ENCODE data around the gene RNASE12.

RNASE12 gene, protein sequence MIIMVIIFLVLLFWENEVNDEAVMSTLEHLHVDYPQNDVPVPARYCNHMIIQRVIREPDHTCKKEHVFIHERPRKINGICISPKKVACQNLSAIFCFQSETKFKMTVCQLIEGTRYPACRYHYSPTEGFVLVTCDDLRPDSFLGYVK

DNA sequence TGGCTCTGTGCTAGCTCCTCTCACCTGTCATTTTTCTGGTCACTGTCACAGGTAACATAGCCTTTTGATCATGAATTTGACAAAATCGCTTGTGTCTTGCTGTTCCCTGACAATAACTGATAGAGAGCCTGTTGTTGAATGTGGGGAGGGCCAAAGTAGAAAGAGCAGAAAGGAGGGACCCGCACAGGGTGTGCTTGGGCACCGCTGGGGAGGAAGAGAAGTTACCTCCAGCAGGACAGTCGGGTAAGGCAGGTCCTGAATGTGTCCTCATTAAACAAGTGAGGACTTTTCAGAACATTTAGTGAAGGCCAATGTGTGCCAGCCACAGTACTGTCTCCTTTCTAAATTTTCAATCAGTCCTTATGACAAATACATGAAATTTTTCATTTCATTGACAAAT, at the start of gene RNASE12:
Gene RNASE12 (minus strand): TSS at position 142 of the 400 bp plus-strand sequence. CDS start 653 bp downstream, outside the sequence.
- no peaks in the 10 kb centered on the region for H3K4me1 ChIP-seq (ENCODE audit: control insufficient read depth, low read depth, low read length)
- H3K9ac ChIP-seq (ENCODE audit: low read length), result no peak within 1 kb of the TSS

DNA sequence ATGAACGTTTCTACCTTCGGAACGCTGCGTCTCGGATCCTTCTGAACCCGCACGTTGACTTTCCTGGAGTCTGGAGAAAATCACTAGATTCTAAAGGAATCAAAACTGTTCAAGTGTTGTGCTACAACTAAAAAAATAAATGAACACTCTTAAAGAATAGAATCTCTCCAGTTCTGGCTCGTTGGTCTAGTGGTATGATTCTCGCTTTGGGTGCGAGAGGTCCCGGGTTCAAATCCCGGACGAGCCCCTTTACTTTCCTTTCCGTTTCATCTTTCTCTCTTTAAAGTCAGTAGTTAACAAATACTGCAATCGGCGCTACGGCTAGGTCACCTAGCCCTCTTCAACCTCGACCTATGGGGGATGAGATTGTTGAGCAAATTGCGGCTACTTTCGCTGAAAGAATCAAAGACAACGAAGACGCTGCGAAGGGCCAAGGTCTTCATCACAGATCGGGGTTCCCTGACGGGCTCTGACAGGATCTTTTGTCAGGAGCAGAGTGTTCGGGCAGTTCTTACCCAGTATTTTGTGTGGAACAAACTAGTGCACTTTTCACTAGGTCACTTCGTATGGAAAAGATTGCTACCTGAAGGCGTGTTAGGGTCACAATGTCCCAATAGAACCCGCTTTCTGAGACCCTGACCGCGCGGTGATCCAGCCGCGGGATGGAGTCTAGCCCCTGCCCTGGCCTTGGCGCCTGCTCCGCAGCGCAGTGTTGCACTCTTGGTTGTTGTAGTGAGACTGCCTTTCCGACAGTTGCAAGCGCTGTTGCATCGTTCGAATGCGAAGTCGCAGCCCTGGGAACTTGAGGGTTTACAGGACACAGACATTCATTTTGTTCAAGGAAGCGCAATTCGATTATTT, 41.9 kb upstream of the RNASE12 start:
- Histone ChIP-seq H3K4me3 (ENCODE audit: low read length) (peak overlapping the region; percentile 85), H3K27me3 (ENCODE audit: control insufficient read depth, insufficient read depth, low read length) (peaks cover 47% of the 10 kb centered on the region), H3K9ac (ENCODE audit: low read length) (no peak overlapping the region)

More for the DNA sequence above, at the start of gene RNASE12:
- Histone ChIP-seq H3K36me3 (ENCODE audit: control insufficient read depth, low read depth, low read length) (no peaks in the 10 kb centered on the region), H3K27me3 (ENCODE audit: control insufficient read depth, insufficient read depth, low read length) (no peaks in the 10 kb centered on the region), H3K27ac (ENCODE audit: low read length) (no peak within 1 kb of the TSS), H3K9me3 (ENCODE audit: control insufficient read depth, low read depth, low read length) (no peaks in the 10 kb centered on the region), H3K4me3 (ENCODE audit: low read length) (no peak within 1 kb of the TSS)

DNA sequence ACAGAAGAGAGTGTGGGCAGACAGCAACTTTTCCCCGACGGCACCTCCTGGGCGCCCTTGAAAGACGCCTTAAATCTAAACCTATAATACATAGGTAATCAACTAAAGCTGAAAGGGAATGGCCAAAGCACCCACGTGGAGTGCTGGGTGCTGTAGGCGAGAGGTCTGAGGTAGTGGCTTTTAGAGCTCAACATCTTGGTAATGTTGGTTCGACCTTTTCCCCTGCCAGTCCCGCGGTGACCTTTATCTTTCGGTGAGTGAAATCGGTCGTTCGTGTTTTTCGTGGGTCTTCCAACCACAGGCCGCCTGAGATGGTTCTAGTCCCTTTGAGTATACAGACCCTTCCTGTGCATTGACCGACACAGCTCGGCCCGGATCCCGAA, 41.3 kb upstream of the RNASE12 start:
- H3K4me3 ChIP-seq (ENCODE audit: low read length), result peak overlapping the region; percentile 85
- peaks cover 7% of the 10 kb centered on the region for H3K4me1 ChIP-seq (ENCODE audit: control insufficient read depth, low read depth, low read length)
- H3K9me3 ChIP-seq (ENCODE audit: control insufficient read depth, low read depth, low read length), result no peaks in the 10 kb centered on the region
- H3K36me3 ChIP-seq (ENCODE audit: control insufficient read depth, low read depth, low read length), result no peaks in the 10 kb centered on the region
- H3K27ac ChIP-seq (ENCODE audit: low read length), result no peak overlapping the region
- H3K9ac ChIP-seq (ENCODE audit: low read length), result no peak overlapping the region
- H3K27me3 ChIP-seq (ENCODE audit: control insufficient read depth, insufficient read depth, low read length), result peaks cover 53% of the 10 kb centered on the region

More for the DNA sequence above, 41.9 kb upstream of the RNASE12 start:
- Histone ChIP-seq H3K4me1 (ENCODE audit: control insufficient read depth, low read depth, low read length) (peaks cover 2% of the 10 kb centered on the region), H3K9me3 (ENCODE audit: control insufficient read depth, low read depth, low read length) (no peaks in the 10 kb centered on the region), H3K36me3 (ENCODE audit: control insufficient read depth, low read depth, low read length) (no peaks in the 10 kb centered on the region), H3K27ac (ENCODE audit: low read length) (no peak overlapping the region)

DNA sequence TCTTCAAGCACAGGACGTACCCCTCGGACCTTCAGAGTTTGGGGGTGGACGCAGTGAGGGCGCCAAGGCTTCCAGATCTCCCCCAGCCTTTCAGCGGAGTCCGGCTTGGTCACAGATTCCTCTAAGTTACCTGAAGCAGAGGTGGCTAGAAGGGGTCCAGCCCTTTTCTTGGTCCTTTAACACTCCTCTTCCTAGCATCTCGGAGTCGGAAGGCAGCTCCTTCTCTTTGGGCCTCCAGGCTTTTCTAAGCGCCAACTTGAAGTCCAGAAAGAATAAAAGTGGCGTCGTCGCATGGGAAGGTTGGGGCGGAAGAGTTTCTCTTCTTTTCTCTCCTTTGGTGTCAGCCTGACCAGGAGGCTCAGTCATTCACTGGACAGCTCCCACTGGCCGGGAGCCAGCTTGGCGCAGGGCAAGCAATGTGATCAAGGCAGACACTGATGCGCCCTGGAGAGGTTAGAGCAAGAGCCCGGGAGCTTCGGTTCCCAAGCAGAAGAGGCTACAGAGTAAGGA, 40.8 kb upstream of the RNASE12 start:
- Histone ChIP-seq H3K9ac (ENCODE audit: low read length) (no peak overlapping the region), H3K4me3 (ENCODE audit: low read length) (peak overlapping the region; percentile 85), H3K9me3 (ENCODE audit: control insufficient read depth, low read depth, low read length) (no peaks in the 10 kb centered on the region), H3K27ac (ENCODE audit: low read length) (no peak overlapping the region), H3K36me3 (ENCODE audit: control insufficient read depth, low read depth, low read length) (no peaks in the 10 kb centered on the region), H3K27me3 (ENCODE audit: control insufficient read depth, insufficient read depth, low read length) (peaks cover 58% of the 10 kb centered on the region), H3K4me1 (ENCODE audit: control insufficient read depth, low read depth, low read length) (peaks cover 8% of the 10 kb centered on the region)

DNA sequence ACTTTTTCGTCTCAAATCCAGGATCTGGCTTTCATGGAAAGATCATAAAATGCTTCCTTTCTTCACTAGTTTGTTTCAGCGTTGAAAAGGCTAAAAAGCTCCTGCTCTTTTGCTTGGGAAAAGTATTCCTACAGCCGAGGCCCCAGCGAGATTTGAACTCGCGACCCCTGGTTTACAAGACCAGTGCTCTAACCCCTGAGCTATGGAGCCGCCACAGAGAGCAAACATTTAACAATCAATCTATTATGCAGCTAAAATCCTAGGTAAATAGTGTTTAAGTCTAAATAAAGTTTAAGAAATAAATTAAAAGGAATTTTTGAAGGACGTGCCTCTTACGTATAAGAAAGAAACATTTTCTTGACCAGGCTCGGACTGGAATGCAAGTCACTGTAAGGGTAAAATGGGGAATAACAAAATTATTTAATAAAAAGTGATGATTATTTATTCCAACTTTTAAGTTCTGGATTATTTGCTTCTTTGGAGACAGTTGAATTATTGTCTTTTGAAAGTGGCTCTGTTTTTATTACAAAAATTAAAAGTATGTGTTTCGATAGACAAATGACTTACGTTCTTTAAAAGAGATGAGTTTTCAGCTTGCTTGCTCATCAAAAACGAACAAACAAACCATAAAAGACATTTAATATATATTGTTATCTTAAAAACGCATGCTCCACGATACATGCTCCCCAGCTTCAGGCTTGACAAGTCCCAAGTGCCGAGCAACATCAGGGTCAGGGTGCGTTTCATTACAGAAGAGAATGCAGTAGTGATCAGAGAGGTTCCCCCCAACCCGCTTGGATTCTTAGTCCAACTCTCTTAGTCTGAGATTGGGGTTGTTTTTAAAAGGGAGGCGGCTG, 40.1 kb upstream of the RNASE12 start:
- peaks cover 65% of the 10 kb centered on the region for H3K27me3 ChIP-seq (ENCODE audit: control insufficient read depth, insufficient read depth, low read length)
- H3K9me3 ChIP-seq (ENCODE audit: control insufficient read depth, low read depth, low read length), result no peaks in the 10 kb centered on the region
- no peaks in the 10 kb centered on the region for H3K36me3 ChIP-seq (ENCODE audit: control insufficient read depth, low read depth, low read length)
- H3K9ac ChIP-seq (ENCODE audit: low read length), result peak overlapping the region; percentile 44
- peaks cover 8% of the 10 kb centered on the region for H3K4me1 ChIP-seq (ENCODE audit: control insufficient read depth, low read depth, low read length)
- H3K4me3 ChIP-seq (ENCODE audit: low read length), result peak overlapping the region; percentile 85
- no peak overlapping the region for H3K27ac ChIP-seq (ENCODE audit: low read length)

DNA sequence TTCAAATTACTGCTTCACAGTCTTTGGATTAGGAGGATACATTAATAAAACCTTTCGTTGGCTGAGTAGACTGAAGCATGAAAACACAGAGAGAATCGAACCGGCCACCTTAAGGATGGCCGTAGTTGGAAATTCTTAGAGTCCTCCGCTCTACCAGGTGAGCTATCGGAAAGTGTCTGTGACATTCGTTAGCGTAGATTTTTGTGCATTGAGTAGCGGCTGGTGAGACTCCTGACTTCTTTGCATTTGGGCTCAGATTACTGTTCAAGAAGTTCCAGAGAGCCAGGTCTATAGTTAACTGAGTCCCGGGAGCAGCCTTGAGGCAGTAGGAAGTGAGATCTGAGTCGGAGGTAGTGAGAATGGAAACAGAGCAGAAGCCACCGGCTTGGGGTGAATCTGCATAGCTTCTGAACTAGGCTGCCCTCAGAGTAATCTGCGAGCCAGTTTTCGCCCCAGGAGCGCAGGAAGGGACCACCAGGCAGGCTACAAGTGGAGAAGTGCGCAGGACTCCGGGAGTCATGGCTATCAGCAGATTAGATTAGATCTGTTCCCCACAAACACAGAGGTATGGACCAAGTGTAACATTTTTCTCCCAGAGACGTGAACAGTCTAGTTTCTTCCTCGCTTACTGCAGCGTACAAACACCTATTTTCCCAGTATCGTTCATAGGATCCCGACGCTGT, 39.3 kb upstream of the RNASE12 start:
- Histone ChIP-seq H3K9me3 (ENCODE audit: control insufficient read depth, low read depth, low read length) (no peaks in the 10 kb centered on the region), H3K9ac (ENCODE audit: low read length) (peak overlapping the region; percentile 44), H3K4me1 (ENCODE audit: control insufficient read depth, low read depth, low read length) (peaks cover 8% of the 10 kb centered on the region), H3K4me3 (ENCODE audit: low read length) (peak overlapping the region; percentile 85), H3K27ac (ENCODE audit: low read length) (no peak overlapping the region), H3K27me3 (ENCODE audit: control insufficient read depth, insufficient read depth, low read length) (peaks cover 71% of the 10 kb centered on the region), H3K36me3 (ENCODE audit: control insufficient read depth, low read depth, low read length) (no peaks in the 10 kb centered on the region)

DNA sequence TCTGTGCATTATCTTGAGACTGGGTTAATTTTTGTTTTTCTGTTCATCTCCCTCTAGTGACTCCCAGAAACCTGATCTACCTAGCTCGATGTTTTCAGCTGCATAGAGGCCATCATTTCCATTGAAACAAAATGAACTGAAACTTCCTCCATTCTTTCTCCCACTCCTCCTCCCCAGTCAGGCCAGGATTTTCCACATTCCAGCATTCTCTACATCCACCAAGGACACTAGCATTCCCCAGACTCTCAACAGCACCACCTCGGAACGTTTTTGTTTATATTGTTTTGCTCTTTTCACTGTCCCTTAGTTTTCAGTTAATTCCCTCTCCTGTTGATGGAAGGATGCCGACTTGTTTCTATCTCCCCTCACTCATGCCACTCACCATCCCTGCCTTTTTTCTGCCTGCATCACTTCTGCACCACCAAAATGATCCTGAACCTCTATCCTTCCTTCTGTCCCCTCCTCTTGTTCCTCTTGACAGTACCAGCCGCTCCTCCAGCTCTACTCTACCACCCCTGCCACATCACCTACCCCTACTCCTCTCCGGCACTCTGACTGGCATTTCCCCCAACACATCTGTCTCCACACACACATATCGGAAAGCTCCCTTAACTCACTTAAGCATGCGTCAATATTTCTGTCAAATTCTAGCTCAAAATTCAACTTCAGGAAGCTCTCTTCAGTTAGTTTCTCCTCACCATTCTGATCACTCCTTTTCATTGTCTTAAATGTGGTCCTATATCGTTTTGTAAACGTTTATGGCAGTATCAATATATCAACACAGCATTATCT, 37.1 kb upstream of the RNASE12 start:
- no peak overlapping the region for H3K9ac ChIP-seq (ENCODE audit: low read length)
- H3K4me1 ChIP-seq (ENCODE audit: control insufficient read depth, low read depth, low read length), result peaks cover 8% of the 10 kb centered on the region
- H3K27ac ChIP-seq (ENCODE audit: low read length), result no peak overlapping the region
- H3K36me3 ChIP-seq (ENCODE audit: control insufficient read depth, low read depth, low read length), result no peaks in the 10 kb centered on the region
- peak overlapping the region; percentile 51 for H3K4me3 ChIP-seq (ENCODE audit: low read length)
- H3K27me3 ChIP-seq (ENCODE audit: control insufficient read depth, insufficient read depth, low read length), result peaks cover 57% of the 10 kb centered on the region
- H3K9me3 ChIP-seq (ENCODE audit: control insufficient read depth, low read depth, low read length), result no peaks in the 10 kb centered on the region

DNA sequence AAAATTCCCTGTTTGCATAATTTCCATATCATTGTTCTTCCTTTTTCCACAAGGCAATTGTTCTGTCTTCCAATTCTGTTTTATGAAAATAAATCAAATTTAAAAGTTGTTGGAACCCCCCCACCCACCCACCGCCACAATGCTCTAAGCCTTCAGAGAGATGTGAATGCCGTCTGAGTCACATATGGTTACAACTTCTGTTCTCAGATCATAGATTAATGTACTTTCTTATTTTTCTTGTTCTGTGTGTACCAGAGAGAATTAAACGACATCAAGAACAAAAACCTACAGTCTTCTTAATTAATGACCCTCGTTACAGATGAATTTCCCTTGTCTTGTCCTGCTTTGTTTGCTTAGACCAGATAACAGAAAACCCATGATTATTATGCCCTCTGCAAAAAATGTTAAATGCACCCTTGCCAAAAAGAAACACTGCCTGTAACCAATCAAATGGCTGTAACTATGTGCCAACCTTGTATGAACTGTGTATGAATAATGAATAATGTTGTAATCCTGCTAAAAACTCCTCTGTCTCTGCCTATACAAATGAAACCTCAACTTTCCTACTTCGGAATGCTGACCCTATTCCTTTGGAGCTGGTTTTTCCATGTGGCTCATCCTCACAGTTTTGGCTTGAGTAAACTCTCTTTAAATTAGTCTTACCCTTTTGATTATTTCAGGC, 36.3 kb upstream of the RNASE12 start:
- no peaks in the 10 kb centered on the region for H3K9me3 ChIP-seq (ENCODE audit: control insufficient read depth, low read depth, low read length)
- H3K27ac ChIP-seq (ENCODE audit: low read length), result no peak overlapping the region
- H3K4me3 ChIP-seq (ENCODE audit: low read length), result peak overlapping the region; percentile 51
- no peak overlapping the region for H3K9ac ChIP-seq (ENCODE audit: low read length)
- no peaks in the 10 kb centered on the region for H3K36me3 ChIP-seq (ENCODE audit: control insufficient read depth, low read depth, low read length)
- peaks cover 57% of the 10 kb centered on the region for H3K27me3 ChIP-seq (ENCODE audit: control insufficient read depth, insufficient read depth, low read length)
- H3K4me1 ChIP-seq (ENCODE audit: control insufficient read depth, low read depth, low read length), result peaks cover 8% of the 10 kb centered on the region

DNA sequence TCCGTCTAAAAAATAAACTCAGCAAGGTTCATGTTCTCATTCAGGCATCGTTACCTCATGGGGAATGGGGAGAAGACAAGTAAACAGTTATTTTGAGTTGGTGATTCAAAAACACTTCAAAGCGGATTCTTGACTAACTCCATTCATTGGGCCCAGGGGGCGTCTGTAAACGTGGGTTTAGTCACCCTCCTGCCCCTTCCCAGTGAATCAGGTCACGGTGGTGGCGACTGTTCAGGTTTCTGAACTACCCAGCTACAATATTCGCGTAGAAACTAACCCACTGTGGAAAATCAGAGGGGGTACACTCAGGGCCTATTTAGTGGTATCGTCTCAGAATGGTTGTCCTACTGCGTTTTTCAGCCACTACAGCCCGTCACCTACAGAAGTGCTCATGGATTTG, 35.1 kb upstream of the RNASE12 start:
- Histone ChIP-seq H3K27ac (ENCODE audit: low read length) (no peak overlapping the region), H3K4me1 (ENCODE audit: control insufficient read depth, low read depth, low read length) (peaks cover 8% of the 10 kb centered on the region), H3K4me3 (ENCODE audit: low read length) (peak overlapping the region; percentile 77)

DNA sequence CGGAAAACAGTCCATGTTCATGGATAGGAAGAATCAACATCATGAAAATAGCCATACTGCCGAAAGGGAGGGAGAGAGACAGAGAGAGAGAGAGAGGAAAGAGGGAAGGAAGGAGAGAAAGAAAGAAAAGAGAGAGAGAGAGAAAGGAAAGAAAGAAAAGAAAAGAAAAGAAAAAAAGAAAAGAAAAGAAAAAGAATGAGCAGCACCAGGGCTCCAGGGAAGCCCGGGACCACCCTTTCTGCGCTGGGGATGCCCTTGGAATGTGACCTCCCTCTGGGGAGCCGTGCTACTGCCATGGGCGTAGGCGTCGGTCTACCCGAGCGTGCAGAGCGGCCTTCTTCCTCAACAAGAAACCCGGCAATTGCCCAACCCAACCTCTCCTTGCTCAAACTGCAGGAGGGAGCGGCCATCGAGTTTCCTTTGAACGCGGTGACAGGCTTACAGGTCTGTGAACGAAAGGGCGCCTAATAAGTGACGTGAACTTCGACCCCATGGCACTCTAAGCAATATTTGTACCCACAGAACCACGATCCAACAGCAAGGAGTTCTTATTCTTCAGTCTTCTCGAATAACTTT, 33.4 kb upstream of the RNASE12 start:
- H3K27me3 ChIP-seq (ENCODE audit: control insufficient read depth, insufficient read depth, low read length), result peaks cover 40% of the 10 kb centered on the region
- H3K4me1 ChIP-seq (ENCODE audit: control insufficient read depth, low read depth, low read length), result peaks cover 8% of the 10 kb centered on the region
- H3K27ac ChIP-seq (ENCODE audit: low read length), result no peak overlapping the region
- H3K9ac ChIP-seq (ENCODE audit: low read length), result peak overlapping the region; percentile 46
- H3K4me3 ChIP-seq (ENCODE audit: low read length), result peak overlapping the region; percentile 77
- no peaks in the 10 kb centered on the region for H3K36me3 ChIP-seq (ENCODE audit: control insufficient read depth, low read depth, low read length)
- H3K9me3 ChIP-seq (ENCODE audit: control insufficient read depth, low read depth, low read length), result no peaks in the 10 kb centered on the region

More for the DNA sequence above, 35.1 kb upstream of the RNASE12 start:
- peaks cover 49% of the 10 kb centered on the region for H3K27me3 ChIP-seq (ENCODE audit: control insufficient read depth, insufficient read depth, low read length)
- no peak overlapping the region for H3K9ac ChIP-seq (ENCODE audit: low read length)
- no peaks in the 10 kb centered on the region for H3K9me3 ChIP-seq (ENCODE audit: control insufficient read depth, low read depth, low read length)
- no peaks in the 10 kb centered on the region for H3K36me3 ChIP-seq (ENCODE audit: control insufficient read depth, low read depth, low read length)

Measured in iPS-18a (cell line).